ENCODE data around the gene BRWD1.

DNA sequence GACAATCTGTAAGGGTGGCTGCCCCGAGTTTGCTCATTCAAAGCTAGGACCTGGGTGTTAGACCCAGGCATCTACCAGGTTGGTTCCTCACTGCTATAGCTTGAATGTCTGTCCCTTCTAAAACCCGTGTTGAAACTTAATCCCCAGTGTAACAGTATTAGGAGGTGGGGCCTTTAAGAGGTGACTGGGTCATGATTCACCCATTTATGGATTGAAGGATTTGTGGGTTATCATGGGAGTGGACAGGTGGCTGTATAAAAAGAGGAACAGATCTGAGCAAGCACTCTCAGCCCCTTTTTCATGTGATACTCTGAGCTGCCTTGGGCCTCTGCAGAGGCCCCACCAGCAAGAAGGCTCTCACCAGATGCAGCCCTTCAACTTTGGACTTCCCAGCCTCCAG is 159.6 kb downstream of the BRWD1 start:
- TF ChIP-seq POLR2A (IDR thresholded peaks at IDR 0.05; ENCODE audit: control extremely low read depth in 1 of 2, low read depth in 2 of 2, low read length in 2 of 2), result no peak
- TF ChIP-seq NRF1 (IDR thresholded peaks at IDR 0.05; ENCODE audit: low read depth, low read length), result no peak
- TF ChIP-seq JUND (IDR thresholded peaks at IDR 0.05; ENCODE audit: low read length), result no peak
- TF ChIP-seq TAF1 (IDR thresholded peaks at IDR 0.05; ENCODE audit: low read depth, low read length), result no peak
- TF ChIP-seq CEBPB (IDR thresholded peaks at IDR 0.05; ENCODE audit: low read depth, low read length), result no peak
- TF ChIP-seq EGR1 (IDR thresholded peaks at IDR 0.05; ENCODE audit: borderline replicate concordance, low read depth, low read length), result no peak
- no peak for TF ChIP-seq EZH2 (IDR thresholded peaks at IDR 0.05; ENCODE audit: low read depth, low read length, severe bottlenecking)
- TF ChIP-seq, protein P1, sequence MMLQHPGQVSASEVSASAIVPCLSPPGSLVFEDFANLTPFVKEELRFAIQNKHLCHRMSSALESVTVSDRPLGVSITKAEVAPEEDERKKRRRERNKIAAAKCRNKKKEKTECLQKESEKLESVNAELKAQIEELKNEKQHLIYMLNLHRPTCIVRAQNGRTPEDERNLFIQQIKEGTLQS (IDR thresholded peaks at IDR 0.05; ENCODE audit: insufficient read depth, low read depth, low read length), result no peak
- TF ChIP-seq RXRA (IDR thresholded peaks at IDR 0.05; ENCODE audit: insufficient read depth, low read depth, low read length), result no peak
- TF ChIP-seq, protein P2, sequence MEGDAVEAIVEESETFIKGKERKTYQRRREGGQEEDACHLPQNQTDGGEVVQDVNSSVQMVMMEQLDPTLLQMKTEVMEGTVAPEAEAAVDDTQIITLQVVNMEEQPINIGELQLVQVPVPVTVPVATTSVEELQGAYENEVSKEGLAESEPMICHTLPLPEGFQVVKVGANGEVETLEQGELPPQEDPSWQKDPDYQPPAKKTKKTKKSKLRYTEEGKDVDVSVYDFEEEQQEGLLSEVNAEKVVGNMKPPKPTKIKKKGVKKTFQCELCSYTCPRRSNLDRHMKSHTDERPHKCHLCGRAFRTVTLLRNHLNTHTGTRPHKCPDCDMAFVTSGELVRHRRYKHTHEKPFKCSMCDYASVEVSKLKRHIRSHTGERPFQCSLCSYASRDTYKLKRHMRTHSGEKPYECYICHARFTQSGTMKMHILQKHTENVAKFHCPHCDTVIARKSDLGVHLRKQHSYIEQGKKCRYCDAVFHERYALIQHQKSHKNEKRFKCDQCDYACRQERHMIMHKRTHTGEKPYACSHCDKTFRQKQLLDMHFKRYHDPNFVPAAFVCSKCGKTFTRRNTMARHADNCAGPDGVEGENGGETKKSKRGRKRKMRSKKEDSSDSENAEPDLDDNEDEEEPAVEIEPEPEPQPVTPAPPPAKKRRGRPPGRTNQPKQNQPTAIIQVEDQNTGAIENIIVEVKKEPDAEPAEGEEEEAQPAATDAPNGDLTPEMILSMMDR (IDR thresholded peaks at IDR 0.05; ENCODE audit: control extremely low read depth in 1 of 3, insufficient read depth in 1 of 3, low read depth in 1 of 3, low read length in 3 of 3), result no peak
- TF ChIP-seq, protein P3, sequence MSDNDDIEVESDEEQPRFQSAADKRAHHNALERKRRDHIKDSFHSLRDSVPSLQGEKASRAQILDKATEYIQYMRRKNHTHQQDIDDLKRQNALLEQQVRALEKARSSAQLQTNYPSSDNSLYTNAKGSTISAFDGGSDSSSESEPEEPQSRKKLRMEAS (IDR thresholded peaks at IDR 0.05), result no peak
- no peak for TF ChIP-seq ZNF274 (IDR thresholded peaks at IDR 0.05; ENCODE audit: borderline replicate concordance, extremely low read depth, low read length)

Data from H1 (cell line).